Heart right ventricle (tissue), 16 donors: ENCODE results near the gene NGEF. TPM values are rescaled to one million over a fixed set of nuclear protein-coding genes. Genes with fewer than 3 reads are reported as not detected.
A peak's percentile ranks its signal among the peaks of the same experiment; 100 is the strongest.

Experiments used
- ATAC-seq, 8 donors: fragments of 200-7000 bp; cut with Tn5 transposase; one replicate each; pipeline ENCODE4 v1.9.1; 2020; ENCODE audit warnings: mild to moderate bottlenecking in 8 of 8, moderate library complexity in 8 of 8, moderate number of reproducible peaks in 1 of 8
- DNase-seq, 2 donors: peaks; one replicate each; pipeline ENCODE4 v3.0.0-alpha.2; 2020
- H3K27ac ChIP-seq, 10 donors: fragments of 200-600 bp; sonication (generic) in 2 of 10; one replicate each; pipeline versions ENCODE4 v1.5.0 to v1.8.0; 2020 to 2022; ENCODE audit warnings: mild to moderate bottlenecking in 3 of 10
- H3K27me3 ChIP-seq, 7 donors: fragments of 200-600 bp; one replicate each; pipeline ENCODE4 v1.8.0; 2021 to 2022; ENCODE audit warnings: mild to moderate bottlenecking in 2 of 7
- H3K36me3 ChIP-seq, 9 donors: fragments of 200-600 bp; sonication (generic) in 1 of 9; one replicate each; pipeline versions ENCODE4 v1.5.0 to v1.8.0; 2020 to 2022; ENCODE audit warnings: mild to moderate bottlenecking in 2 of 9
- H3K4me1 ChIP-seq, 9 donors: fragments of 200-600 bp; sonication (generic) in 1 of 9; one replicate each; pipeline versions ENCODE4 v1.5.0 to v1.8.0; 2020 to 2022; ENCODE audit warnings: mild to moderate bottlenecking in 4 of 9
- H3K4me3 ChIP-seq, 10 donors: fragments of 200-600 bp; sonication (generic) in 2 of 10; one replicate each; pipeline versions ENCODE4 v1.5.0 to v1.8.0; 2020 to 2022; ENCODE audit warnings: mild to moderate bottlenecking in 7 of 10, moderate library complexity in 2 of 10
- H3K9me3 ChIP-seq, 11 donors: fragments of 200-600 bp in 10 of 11; sonication (generic) in 2 of 11; one replicate each; pipeline versions ENCODE4 v1.5.0 to v1.8.0; 2013 to 2022; ENCODE audit warnings: mild to moderate bottlenecking in 2 of 11, control low read depth in 1 of 11, moderate library complexity in 1 of 11
- CTCF ChIP-seq, 9 donors: fragments of 200-600 bp; sonication (generic) in 2 of 9; IDR thresholded peaks; one replicate each; pipeline versions ENCODE4 v1.5.0 to v1.8.0; 2021 to 2022; ENCODE audit warnings: antibody characterized with exemption in 9 of 9, mild to moderate bottlenecking in 5 of 9, moderate library complexity in 1 of 9
- WGBS, 2 donors: extraction: QIAGEN DNeasy Blood & Tissue Kit; methylation state at CpG; one replicate each; pipeline ENCODE4 v1.1.7; 2013; ENCODE audit warnings: inconsistent platforms in 1 of 2; 5-methylcytosine and 5-hydroxymethylcytosine counted together
- intact Hi-C, 10 donors: fragments of 100-400 bp; cut with DNase I; formaldehyde crosslinking; loops; one replicate each; pipeline versions ENCODE4 v1.11.1 to v1.14.2; 2022
- polyA plus RNA-seq, 2 donors: library from polyadenylated mRNA; stranded (reverse); fragments of 200-250 nt; gene quantifications; one replicate each; pipeline ENCODE4 v1.2.3, GENCODE V29; 2013
- total RNA-seq, 10 donors: library from RNA; stranded (reverse); fragmentation: NEBNext Ultra II Directional in 3 of 10; extraction: Animal tissue kit (Norgen Biotek cat#: 25700) in 3 of 10; gene quantifications; one replicate each; pipeline versions ENCODE4 v1.2.1 to v1.2.4, GENCODE V29; 2021 to 2023
- donor health status: Arrhythmogenic right ventricular cardiomyopathy.
- donor health status: ischemic (EF 13 %, LVEDD 7.1; RV severe dilation, severe dysfunction).
- donor health status: healthy with polysubstance abuse.
- donor health status: DM: no; HTN: yes; CAD: no.
- donor health status: DM: no; HTN: no; CAD: no.
- donor health status: ischemic (EF 25% LVEDD 6.9; RV normal size, moderate dysfunction).
- donor health status: ischemic (EF 25% LVEDD 5.7; RV mildly dilated, moderate dysfunction).
- donor health status: healthy.
- donor health status: DM: yes; HTN: yes; CAD: no.
- donor health status: Ischemic cardiomyopathy.
- donor health status: ischemic (EF 35%, LVEDD 5.7; RV mildly dilated, moderate dysfunction).
- donor health status: nonischemic (EF 11% LVEDD 7.7; RV severe dilation, severe dysfunction).
- donor health status: DM: yes; HTN: yes; CAD: no.
- donor health status: PGD.
- donor health status: ischemic (EF 29% LVEDD 5.4; RV normal size, mild dysfunction).
- donor health status: nonischemic (EF 23%, LVEDD 6.1; RV moderate dilation, normal function).

The NGEF gene
- total and polyA plus RNA-seq, 12 donors: 0.27 to 0.75 (median 0.54) TPM; not detected in 3

DNA sequence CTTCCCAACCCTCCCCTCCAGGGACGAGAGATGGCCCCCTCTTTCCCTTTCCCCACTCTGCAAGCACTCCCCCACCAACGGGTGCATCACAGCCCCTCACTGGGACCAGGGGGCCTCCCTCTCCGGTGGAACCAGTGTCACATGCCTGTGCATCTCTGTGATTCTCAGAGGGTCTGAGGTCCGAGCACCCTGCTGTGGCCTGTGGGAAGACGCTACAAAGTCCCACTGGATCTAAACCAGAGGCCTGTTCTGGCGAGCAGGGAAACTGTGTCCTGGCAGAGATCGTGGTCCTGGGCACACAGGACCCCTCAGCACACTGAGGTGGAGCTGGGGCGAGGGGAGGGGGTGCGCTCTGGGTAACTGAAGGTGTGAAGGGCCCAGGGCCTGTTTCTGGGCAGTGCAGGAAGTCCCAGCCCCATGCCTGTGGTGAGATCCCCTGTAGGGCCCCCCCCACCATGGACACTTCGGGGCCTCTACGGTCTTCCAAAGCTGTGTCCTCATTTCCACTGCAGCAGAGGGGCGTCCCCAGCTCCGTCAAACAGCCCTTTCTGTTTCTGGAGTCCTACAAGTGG, 135.0 kb downstream of the NGEF start:
- no peak overlapping the region for H3K27ac ChIP-seq
- H3K27me3 ChIP-seq: peaks cover 17 to 34% (median 28%) of the 10 kb centered on the region in 7 donors
- ATAC-seq (no peak), DNase-seq (no peak)
- no peak overlapping the region for H3K4me3 ChIP-seq
- WGBS, 2 donors: 96 to 97% methylated on average over 13 of the region's 13 CpGs
- H3K9me3 ChIP-seq: no peaks in the 10 kb centered on the region
- no peaks in the 10 kb centered on the region for H3K36me3 ChIP-seq
- intact Hi-C loops: no loop called here
- peaks cover 0 to 18% (median 5%) of the 10 kb centered on the region in 9 donors for H3K4me1 ChIP-seq
- no peak for TF ChIP-seq CTCF (IDR thresholded peaks at IDR 0.05)

GRCh38 chr2:232876978-232877441, 136.0 kb downstream of the NGEF start:
- peaks cover 0 to 18% (median 5%) of the 10 kb centered on the region in 9 donors for H3K4me1 ChIP-seq
- WGBS, 2 donors: 26 to 33% methylated on average over 18 to 21 of the region's 21 CpGs
- intact Hi-C loops: no loop called here
- no peak for TF ChIP-seq CTCF (IDR thresholded peaks at IDR 0.05)
- peaks cover 17 to 34% (median 28%) of the 10 kb centered on the region in 7 donors for H3K27me3 ChIP-seq
- H3K27ac ChIP-seq: no peak overlapping the region
- ATAC-seq: peak in 1 of 8 donors; percentile 7
- H3K36me3 ChIP-seq: no peaks in the 10 kb centered on the region
- no peaks in the 10 kb centered on the region for H3K9me3 ChIP-seq
- H3K4me3 ChIP-seq: peak overlapping the region in 9 of 10 donors; percentile 18 to 54 (median 42)
- DNase-seq: no peak

- Histone ChIP-seq H3K27me3 (peaks cover 17 to 34% (median 28%) of the 10 kb centered on the region in 7 donors), H3K4me1 (peaks cover 0 to 18% (median 5%) of the 10 kb centered on the region in 9 donors), H3K9me3 (no peaks in the 10 kb centered on the region), H3K27ac (no peak overlapping the region), H3K4me3 (peak overlapping the region; percentile 18 to 54 (median 40)), H3K36me3 (no peaks in the 10 kb centered on the region)
- peak in 2 of 9 donors; percentile 9 to 15 for TF ChIP-seq CTCF (IDR thresholded peaks at IDR 0.05)
- intact Hi-C loops: no loop called here
- ATAC-seq (peak in 5 of 8 donors; percentile 7 to 43 (median 16)), DNase-seq (no peak)
- 2% methylated on average over 72 to 119 of the region's 119 CpGs for WGBS, 2 donors
Observed at GRCh38 chr2:232876161-232876977, 136.7 kb downstream of the NGEF start.

DNA sequence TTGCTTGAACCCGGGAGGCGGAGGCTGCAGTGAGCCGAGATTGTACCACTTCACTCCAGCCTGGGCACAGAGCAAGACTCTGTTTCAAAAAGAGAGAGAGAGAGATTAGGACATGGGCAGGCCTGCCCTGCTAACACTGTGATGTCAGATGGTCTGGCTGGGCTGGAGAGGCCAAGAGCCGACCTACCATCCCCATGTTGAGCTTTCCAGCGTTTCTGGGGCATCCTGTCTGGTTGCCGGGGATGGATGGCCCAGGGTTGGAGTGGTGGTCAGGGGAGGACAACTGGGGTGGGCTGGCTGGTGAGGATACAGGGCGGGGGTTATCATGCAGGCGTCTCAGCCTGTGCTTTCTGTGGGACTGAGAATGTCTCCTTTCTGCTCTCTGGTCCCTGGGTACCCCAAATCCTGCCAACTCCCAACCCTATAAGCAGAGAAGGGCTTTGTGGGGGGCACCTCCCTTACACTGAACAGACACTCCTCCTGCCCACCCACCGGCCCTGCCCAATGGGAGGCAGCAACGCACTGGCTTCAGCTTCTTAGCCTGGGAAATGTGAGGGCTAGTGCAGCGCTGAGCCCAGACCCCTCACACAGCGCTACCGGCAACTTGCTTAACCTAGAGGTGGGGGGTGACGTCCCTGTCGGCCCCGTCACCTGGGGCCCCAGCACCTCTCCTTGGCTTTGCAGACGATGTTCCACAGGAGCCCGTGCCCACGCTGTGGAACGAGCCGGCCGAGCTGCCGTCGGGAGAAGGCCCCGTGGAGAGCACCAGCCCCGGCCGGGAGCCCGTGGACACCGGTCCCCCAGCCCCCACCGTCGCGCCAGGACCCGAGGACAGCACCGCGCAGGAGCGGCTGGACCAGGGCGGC, 137.6 kb downstream of the NGEF start:
- Histone ChIP-seq H3K27me3 (peaks cover 17 to 34% (median 28%) of the 10 kb centered on the region in 7 donors), H3K4me1 (peaks cover 0 to 18% (median 5%) of the 10 kb centered on the region in 9 donors), H3K4me3 (peak overlapping the region; percentile 18 to 54 (median 40)), H3K27ac (no peak overlapping the region), H3K9me3 (no peaks in the 10 kb centered on the region), H3K36me3 (no peaks in the 10 kb centered on the region)
- DNase-seq: no peak
- 22 to 25% methylated on average over 34 to 37 of the region's 37 CpGs for WGBS, 2 donors
- TF ChIP-seq CTCF (IDR thresholded peaks at IDR 0.05): no peak
- peak in 1 of 8 donors; percentile 24 for ATAC-seq
- intact Hi-C loops: no loop called here
